Epidermal melanocyte (primary cell): ENCODE measurements around the gene NAALADL2.
"Not testable (repeated sequence)": the region's sequence is repeated elsewhere in the genome, so short reads cannot be mapped to it uniquely, and the experiment has no call there.

Experiments
- DNase-seq: peaks from one replicate; pipeline ENCODE4 v3.0.0; 2011; ENCODE audit warnings: low spot score; ENCODE audit not compliant: insufficient read length

NAALADL2 gene

DNA sequence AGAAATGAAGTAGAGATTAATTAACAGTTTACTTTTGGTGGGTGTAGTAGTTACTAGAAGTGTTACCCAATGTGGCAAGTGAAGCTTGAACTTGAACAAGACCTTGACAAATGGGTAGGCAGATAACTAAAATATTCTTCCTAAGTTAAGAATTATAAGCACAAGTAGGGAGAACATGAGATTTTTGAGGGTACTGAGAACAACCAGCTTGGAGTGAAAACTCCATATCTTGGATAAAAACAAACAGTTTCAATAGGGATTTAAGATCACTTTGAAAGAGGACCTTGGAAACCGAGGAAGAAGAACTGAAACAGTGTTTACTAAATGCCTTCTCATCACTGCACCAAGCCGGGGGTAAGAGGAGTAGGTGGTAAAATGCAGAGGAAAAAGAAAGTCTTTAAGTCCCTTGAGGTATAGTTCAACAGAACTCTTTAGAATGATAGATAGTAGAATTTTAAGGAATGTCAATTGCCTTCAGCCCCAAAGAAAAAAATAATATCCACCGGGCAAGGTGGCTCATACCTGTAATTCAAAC, 496.7 kb downstream of the NAALADL2 start:
- DNase-seq = no peak

DNA sequence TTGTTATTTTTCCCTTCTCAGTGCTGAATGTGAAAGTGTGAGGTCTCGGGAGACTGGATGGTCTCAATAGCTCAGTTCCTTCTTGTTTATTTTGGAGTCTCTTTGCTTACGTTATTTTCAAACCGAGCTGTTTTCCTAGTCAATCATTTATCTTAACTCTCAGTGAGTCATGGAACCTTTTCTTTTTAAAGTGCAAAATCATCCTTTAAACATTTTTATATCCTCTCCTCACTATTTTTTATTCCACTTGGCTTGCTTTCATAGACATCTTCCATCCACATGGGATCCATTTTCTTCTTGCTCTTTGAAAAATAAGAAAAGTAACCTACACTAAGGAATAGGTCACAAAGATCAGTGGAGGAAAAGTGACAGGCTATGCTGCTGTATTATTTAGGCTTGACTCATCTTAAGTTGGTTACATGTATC, 497.8 kb downstream of the NAALADL2 start:
- DNase-seq = no peak

GRCh38 chr3:175357758-175358157, 498.6 kb downstream of the NAALADL2 start:
- DNase-seq = no peak

GRCh38 chr3:175358935-175359334, 499.8 kb downstream of the NAALADL2 start:
- DNase-seq = no peak

DNA sequence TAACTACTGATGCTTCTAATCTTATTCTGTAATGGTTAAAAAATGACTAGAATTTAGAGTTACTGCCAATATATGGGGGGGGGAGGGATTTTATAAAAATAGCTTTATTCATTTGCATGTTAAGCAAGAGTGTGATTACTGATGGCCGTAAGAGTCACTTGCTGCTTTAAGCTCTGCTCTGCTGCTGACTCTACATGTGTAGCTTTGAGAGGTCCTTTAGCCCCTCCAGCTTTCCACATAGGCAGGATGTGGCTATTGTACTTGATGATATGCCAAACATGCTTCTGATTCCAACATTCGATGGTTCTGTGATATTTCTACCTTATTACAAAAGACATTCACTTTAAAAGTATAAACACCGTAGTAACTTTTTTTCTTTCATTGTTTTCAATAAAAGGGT, 511.3 kb downstream of the NAALADL2 start:
- not testable (repeated sequence) for DNase-seq

DNA sequence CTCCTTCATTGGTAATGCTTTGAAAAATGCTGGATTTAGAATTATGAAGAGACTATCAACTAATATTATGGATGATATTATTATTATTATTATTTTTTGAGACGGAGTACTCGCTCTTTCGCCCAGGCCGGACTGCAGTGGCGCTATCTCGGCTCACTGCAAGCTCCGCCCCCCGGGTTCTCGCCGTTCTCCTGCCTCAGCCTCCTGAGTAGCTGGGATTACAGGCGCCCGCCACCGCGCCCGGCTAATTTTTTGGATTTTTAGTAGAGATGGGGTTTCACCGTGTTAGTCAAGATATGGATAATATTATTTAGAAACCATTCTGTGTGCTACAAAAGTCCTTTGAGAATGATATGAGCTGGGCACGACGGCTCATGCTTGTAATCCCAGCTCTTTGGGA, 512.1 kb downstream of the NAALADL2 start:
- DNase-seq = not testable (repeated sequence)

- DNase-seq = no peak
These were observed 515.6 kb downstream of the NAALADL2 start for GRCh38 chr3:175374705-175375104.

- no peak for DNase-seq
These were observed 519.2 kb downstream of the NAALADL2 start for GRCh38 chr3:175378348-175378747.

- DNase-seq = no peak
These were observed 522.6 kb downstream of the NAALADL2 start for GRCh38 chr3:175381685-175382084.

DNA sequence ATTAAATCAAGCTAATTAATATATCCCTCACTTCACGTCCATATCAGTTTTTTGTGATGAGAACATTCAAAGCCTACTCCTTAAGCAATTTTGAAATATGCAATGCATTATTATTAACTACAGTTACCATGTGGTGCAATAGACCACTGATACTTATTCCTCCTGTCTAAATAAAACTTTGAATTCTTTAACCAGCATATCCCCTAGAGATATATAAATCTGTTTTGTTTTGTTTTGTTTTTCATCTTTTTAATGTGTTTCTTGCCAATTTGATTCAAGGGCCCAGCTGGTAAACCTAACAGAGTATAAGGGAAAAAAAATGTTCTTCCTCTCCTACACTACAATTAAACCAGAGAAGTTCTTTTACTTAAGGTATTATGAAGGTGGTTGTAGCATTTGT, 524.2 kb downstream of the NAALADL2 start:
- DNase-seq = no peak

DNA sequence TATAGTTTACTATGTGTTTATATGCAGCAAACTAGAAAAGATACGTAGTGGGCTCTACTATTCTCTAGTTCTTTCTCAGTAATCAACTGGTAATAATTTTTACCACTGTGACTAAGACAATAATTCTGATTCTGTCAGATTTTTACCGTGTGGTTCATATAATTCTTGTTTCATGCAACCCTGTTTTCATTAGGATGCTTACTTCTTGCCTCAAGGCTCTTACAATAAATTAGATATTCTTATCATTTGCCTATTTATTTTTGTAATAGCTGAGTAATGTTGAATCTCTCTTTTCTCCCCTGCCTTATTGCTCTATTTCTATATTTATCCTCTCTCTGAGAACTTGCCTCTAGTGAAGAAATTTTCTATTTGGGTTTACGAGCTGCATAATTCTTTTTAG, 524.7 kb downstream of the NAALADL2 start:
- no peak for DNase-seq

DNA sequence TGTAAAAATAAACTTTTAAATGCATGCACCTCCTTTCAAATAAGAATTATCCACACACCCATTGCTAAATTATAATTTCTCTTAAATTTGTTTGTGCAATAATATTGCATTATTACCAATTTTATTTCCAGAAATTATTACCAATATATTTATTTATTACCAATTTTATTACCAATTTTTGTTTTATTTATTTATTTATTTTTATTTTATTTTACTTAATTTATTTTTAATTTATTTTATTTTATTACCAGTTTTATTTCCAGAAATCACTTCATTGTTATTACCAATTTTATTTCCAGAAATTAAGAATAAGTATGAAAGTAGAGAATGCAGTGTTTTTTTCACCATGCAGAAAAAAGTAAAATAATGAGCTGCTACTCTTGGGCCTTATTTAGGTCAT, 525.4 kb downstream of the NAALADL2 start:
- no peak for DNase-seq

DNA sequence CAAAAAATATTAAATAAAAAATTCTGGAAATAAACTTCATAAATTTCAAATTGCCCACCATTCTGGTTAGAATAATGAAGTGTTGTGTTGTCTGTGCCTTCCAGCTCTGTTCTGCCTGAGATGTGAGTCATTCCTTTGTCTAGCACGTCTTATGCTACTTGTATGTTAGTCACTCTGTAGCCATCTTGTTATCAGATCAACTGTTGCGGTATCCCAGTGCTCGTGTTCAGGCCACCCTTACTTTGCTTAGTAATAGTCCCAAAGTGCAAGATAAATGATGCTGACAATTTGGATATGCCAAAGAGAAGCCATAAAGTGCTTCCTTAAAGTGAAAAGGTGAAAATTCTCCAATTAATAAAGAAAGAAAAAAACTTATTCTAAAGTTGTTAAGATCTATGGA, 527.5 kb downstream of the NAALADL2 start:
- no peak for DNase-seq

GRCh38 chr3:175389560-175389959, 530.4 kb downstream of the NAALADL2 start:
- DNase-seq = no peak

DNA sequence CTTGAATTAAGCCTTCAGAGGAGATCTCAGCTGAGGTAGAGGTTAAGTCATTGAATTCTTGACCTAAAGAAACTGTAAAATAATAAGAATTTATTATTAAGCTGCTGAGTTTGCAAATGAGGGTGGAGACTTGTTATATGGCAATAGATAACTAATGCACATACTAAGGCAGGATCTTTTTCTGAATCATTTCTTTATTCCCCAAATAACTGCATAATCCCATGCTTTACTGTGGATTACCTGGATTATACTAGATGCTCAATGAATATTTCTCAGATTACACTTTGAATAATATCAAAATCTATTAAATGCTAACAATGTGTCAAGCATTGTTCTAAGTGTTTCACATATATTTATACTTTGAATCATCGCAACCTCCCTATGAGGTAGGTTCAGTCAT, 532.5 kb downstream of the NAALADL2 start:
- no peak for DNase-seq

DNA sequence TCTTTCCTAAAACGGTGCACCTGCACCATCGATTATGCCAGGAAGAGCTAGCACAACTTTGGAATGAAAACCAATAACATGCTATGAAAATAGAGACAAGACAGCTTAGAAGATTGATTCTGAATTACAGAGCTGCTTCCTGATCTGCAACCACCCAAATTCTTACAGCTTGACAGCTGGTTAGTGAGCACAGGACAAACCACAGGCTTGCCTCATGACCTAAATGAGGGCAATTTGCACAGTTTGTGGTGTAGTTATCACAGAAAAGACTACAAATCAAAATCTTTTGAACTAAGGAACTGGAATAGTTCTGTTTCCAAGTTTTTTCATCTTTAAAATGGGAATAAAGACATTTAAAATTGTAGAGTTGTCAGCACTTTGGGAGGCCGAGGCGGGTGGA, 533.5 kb downstream of the NAALADL2 start:
- DNase-seq = no peak

DNA sequence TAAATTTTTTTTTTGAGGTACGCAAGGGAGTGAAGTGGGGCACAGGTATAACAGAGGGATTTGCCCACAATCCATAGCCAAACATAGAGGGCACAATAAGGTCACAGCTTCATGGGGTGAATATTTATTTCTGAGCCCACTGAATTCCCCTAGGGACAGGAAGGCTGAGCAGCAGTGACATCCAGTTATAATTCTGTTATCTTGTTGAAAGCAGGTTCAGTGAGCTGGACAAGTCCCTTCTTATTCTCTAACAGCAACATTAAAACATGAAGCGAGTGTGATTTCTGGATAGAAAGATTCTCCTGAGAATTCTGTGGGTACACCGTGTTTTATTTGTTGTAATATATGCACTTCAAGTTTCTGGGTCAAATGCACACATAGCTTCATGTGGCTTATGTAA, 538.2 kb downstream of the NAALADL2 start:
- DNase-seq = no peak

GRCh38 chr3:175398676-175399075, 539.5 kb downstream of the NAALADL2 start:
- no peak for DNase-seq

DNA sequence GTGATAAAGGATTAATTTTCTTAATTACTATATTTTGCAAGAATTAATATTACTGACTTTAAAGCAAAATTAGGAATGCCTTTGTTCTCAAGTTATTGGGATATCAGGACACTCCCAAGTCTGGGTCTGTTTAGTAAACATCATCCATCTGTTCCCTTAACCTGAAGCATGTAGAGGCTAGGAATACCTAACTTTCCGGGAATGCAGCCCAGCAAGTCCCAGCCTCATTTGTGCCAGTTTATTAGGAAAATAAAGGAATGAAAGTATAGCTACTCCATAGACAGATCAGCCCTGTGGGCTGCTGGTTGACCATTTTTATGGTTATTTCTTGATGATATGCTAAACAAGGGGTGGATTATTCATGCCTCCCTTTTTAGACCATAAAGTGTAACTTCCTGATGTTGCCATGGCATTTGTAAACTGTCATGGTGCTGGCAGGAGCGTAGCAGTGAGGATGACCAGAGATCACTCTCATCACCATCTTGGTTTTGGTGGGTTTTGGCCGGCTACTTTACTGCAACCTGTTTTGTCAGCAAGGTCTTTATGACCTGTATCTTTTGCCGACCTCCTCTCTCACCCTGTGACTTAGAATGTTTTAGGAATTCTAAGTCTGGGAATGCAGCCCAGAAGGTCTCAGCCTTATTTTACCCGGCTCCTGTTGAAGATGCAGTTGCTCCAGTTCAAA, 540.2 kb downstream of the NAALADL2 start:
- DNase-seq = no peak

DNA sequence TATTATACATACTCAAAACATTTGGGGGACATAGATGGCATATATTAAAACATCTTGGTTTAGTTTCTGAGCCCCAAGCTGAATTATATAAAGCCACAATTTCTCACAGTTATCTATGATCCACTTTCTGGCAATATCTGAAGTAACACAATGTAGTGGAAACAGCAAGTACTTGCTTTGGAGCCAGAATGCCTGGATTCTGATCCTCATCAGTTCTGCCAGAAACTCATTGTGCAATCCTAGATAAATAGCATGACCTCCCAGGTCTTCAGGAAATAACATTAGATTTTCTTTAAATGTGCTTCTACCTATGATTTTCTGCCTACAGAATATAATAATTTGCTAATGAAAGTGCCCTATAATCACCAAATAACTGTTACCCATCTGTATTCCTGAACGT, 544.9 kb downstream of the NAALADL2 start:
- no peak for DNase-seq

DNA sequence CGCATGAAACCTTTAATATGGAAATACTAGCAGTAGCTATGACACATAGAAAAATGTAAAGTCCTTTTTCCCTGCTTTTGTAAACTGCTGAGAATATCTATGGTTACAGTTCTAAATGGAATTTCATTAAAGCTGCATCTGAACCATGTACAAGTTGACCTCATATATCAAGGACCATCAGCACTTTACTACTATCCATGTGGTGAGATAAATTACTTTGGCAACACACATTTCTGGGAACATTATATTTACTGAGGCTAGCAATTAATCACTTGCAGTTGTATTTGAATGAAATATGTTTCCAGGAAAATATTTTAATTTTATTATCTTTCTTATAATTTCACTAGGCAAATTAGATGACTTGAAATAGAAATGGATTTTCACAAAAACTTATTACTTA, 545.5 kb downstream of the NAALADL2 start:
- DNase-seq = no peak

DNA sequence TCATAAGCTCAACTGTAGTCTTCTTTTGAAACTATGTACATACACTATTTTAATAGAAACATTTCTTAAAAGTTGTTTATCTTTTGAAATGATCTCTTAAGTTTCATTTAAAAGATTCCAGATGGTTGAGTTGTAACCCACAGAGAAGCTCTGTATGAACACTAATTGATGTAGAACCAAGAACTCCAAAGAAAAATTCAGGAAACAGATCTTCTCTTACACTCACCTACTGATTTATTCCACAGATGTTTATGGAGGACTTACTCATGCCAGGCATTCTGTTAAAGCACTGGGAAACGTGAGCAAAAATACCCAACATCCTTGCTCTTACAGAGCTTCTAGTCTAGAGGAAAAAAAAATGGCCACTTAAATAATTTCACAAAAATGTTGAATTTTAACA, 551.1 kb downstream of the NAALADL2 start:
- no peak for DNase-seq

GRCh38 chr3:175411405-175411804, 552.3 kb downstream of the NAALADL2 start:
- no peak for DNase-seq

GRCh38 chr3:175411946-175412345, 552.8 kb downstream of the NAALADL2 start:
- DNase-seq = no peak
